ENCODE measurements around the gene CBLC.

GRCh38 chr19:44749994-44750393 is 27.7 kb upstream of the CBLC start:
- TF ChIP-seq CTCF (IDR thresholded peaks at IDR 0.05) (no peak), POLR2AphosphoS5 (IDR thresholded peaks at IDR 0.05) (no peak), EP300 (IDR thresholded peaks at IDR 0.05) (no peak)
